ENCODE data around the gene IGSF1.

DNA sequence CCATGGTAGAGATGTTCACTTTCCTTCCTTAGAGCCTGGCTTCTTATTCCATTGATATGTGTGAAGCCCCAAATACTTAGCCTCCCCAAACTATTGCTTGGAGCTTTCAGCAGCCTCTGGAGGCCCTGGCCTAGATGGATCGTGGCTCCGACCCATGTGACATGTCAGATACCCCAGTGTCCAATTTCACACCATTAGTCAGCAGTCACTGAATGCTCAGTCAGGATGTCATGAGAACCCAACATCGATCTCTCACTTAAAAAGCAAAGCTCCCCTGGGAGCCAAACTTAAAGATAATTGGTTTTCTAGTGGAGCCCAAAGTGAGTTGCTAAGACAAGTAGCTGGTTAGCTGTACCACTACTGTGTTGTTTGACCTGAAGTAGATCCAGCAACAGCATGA is 41.6 kb upstream of the IGSF1 start:
- TF ChIP-seq RARB (CRISPR knock-in tag; IDR thresholded peaks at IDR 0.05) (no peak), ZC3H10 (CRISPR knock-in tag; IDR thresholded peaks at IDR 0.05) (no peak), TCF4 (CRISPR knock-in tag; IDR thresholded peaks at IDR 0.05; ENCODE audit: borderline replicate concordance) (no peak), SNAI2 (CRISPR knock-in tag; IDR thresholded peaks at IDR 0.05) (no peak), ZFP3 (CRISPR knock-in tag; IDR thresholded peaks at IDR 0.05) (no peak), PPARA (CRISPR knock-in tag; IDR thresholded peaks at IDR 0.05; ENCODE audit: borderline replicate concordance) (no peak), BACH2 (CRISPR knock-in tag; IDR thresholded peaks at IDR 0.05; ENCODE audit: borderline replicate concordance) (no peak), ZFP30 (CRISPR knock-in tag; IDR thresholded peaks at IDR 0.05) (no peak), ZNF8 (CRISPR knock-in tag; IDR thresholded peaks at IDR 0.05) (no peak), ISL1 (CRISPR knock-in tag; IDR thresholded peaks at IDR 0.05) (no peak)
- TF ChIP-seq, protein P1, sequence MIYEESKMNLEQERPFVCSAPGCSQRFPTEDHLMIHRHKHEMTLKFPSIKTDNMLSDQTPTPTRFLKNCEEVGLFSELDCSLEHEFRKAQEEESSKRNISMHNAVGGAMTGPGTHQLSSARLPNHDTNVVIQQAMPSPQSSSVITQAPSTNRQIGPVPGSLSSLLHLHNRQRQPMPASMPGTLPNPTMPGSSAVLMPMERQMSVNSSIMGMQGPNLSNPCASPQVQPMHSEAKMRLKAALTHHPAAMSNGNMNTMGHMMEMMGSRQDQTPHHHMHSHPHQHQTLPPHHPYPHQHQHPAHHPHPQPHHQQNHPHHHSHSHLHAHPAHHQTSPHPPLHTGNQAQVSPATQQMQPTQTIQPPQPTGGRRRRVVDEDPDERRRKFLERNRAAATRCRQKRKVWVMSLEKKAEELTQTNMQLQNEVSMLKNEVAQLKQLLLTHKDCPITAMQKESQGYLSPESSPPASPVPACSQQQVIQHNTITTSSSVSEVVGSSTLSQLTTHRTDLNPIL (CRISPR knock-in tag; IDR thresholded peaks at IDR 0.05; ENCODE audit: low read depth): no peak
- TF ChIP-seq, protein P2, sequence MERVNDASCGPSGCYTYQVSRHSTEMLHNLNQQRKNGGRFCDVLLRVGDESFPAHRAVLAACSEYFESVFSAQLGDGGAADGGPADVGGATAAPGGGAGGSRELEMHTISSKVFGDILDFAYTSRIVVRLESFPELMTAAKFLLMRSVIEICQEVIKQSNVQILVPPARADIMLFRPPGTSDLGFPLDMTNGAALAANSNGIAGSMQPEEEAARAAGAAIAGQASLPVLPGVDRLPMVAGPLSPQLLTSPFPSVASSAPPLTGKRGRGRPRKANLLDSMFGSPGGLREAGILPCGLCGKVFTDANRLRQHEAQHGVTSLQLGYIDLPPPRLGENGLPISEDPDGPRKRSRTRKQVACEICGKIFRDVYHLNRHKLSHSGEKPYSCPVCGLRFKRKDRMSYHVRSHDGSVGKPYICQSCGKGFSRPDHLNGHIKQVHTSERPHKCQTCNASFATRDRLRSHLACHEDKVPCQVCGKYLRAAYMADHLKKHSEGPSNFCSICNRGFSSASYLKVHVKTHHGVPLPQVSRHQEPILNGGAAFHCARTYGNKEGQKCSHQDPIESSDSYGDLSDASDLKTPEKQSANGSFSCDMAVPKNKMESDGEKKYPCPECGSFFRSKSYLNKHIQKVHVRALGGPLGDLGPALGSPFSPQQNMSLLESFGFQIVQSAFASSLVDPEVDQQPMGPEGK (CRISPR knock-in tag; IDR thresholded peaks at IDR 0.05; ENCODE audit: borderline replicate concordance): no peak

Data from SK-N-SH treated with all-trans-retinoic acid at 6 μM for 48 hours (cell line).